Pancreas (tissue), 10 donors: ENCODE results near the gene SMPD4. TPM values are rescaled to one million over a fixed set of nuclear protein-coding genes. Genes with fewer than 3 reads are reported as not detected.
"Not testable (repeated sequence)": the region's sequence is repeated elsewhere in the genome, so short reads cannot be mapped to it uniquely, and the experiment has no call there.

Source experiments
- ATAC-seq, 4 donors: fragments of 200-7000 bp; cut with Tn5 transposase; one replicate each; pipeline versions ENCODE4 v1.8.0 to v1.9.1; 2020; ENCODE audit warnings: mild to moderate bottlenecking in 4 of 4, moderate library complexity in 4 of 4
- DNase-seq, 6 donors: peaks; one replicate each; pipeline ENCODE4 v3.0.0-alpha.2; 2020
- FAIRE-seq: peaks from 2 replicates; lab custom pipeline; 2012; peaks lifted over from hg19 to GRCh38; lab: Jason Lieb, UNC
- H3K27ac ChIP-seq, 4 donors: fragments of 200-600 bp; sonication (generic); 1 replicate in 3 of 4; 2 replicates in 1 of 4; pipeline versions ENCODE4 v1.5.0 to v1.8.0; 2020
- H3K27me3 ChIP-seq, 4 donors: fragments of 200-600 bp; one replicate each; pipeline ENCODE4 v1.8.0; 2021
- H3K36me3 ChIP-seq, 3 donors: fragments of 200-600 bp; sonication (generic) in 1 of 3; one replicate each; pipeline versions ENCODE4 v1.5.0 to v1.8.0; 2020 to 2021
- H3K4me1 ChIP-seq, 3 donors: fragments of 200-600 bp; one replicate each; pipeline ENCODE4 v1.8.0; 2021
- H3K4me3 ChIP-seq, 4 donors: fragments of 200-600 bp; sonication (generic) in 2 of 4; one replicate each; pipeline versions ENCODE4 v1.5.0 to v1.8.0; 2020 to 2021
- H3K9me3 ChIP-seq, 4 donors: fragments of 200-600 bp; one replicate each; pipeline ENCODE4 v1.8.0; 2021
- WGBS, 2 donors: extraction: QIAGEN DNeasy Blood & Tissue Kit; methylation state at CpG; one replicate each; pipeline ENCODE4 v1.1.7; 2013; 5-methylcytosine and 5-hydroxymethylcytosine counted together
- intact Hi-C, 3 donors: fragments of 100-400 bp; cut with DNase I; formaldehyde crosslinking; loops; one replicate each; pipeline versions ENCODE4 v1.11.1 to v1.14.2; 2022
- polyA plus RNA-seq, 2 donors: library from polyadenylated mRNA; stranded (reverse); fragments of 200-250 nt; gene quantifications; one replicate each; pipeline ENCODE4 v1.2.3, GENCODE V29; 2013
- total RNA-seq, 6 donors: library from RNA; stranded (reverse); fragmentation: NEBNext Ultra II Directional in 4 of 6; extraction: Animal tissue kit (Norgen Biotek cat#: 25700) in 4 of 6; gene quantifications; one replicate each; pipeline versions ENCODE4 v1.2.1 to v1.2.4, GENCODE V29; 2021 to 2023
- TF ChIP-seq, protein P1 (sequence below), 4 donors: fragments of 200-600 bp; sonication (generic) in 3 of 4; IDR thresholded peaks; one replicate each; pipeline versions ENCODE4 v1.5.0 to v1.8.0; 2021; ENCODE audit warnings: antibody characterized with exemption in 4 of 4
- donor health status: healthy with polysubstance abuse.
- donor health status: DM: no; HTN: no; CAD: no; lungs with moderate emphysema.
- donor health status: DM: no; HTN: no; CAD: no.
- donor health status: control.
- donor health status: control.
- donor health status: Bipolar disorder and iron deficiency.
- donor health status: DM: yes; HTN: yes; CAD: no.
- donor health status: DM: no; HTN: no; CAD: no.
- donor health status: DM: no; HTN: no; CAD: no.
- donor health status: DM: yes; HTN: yes; CAD: no.

Gene SMPD4, protein sequence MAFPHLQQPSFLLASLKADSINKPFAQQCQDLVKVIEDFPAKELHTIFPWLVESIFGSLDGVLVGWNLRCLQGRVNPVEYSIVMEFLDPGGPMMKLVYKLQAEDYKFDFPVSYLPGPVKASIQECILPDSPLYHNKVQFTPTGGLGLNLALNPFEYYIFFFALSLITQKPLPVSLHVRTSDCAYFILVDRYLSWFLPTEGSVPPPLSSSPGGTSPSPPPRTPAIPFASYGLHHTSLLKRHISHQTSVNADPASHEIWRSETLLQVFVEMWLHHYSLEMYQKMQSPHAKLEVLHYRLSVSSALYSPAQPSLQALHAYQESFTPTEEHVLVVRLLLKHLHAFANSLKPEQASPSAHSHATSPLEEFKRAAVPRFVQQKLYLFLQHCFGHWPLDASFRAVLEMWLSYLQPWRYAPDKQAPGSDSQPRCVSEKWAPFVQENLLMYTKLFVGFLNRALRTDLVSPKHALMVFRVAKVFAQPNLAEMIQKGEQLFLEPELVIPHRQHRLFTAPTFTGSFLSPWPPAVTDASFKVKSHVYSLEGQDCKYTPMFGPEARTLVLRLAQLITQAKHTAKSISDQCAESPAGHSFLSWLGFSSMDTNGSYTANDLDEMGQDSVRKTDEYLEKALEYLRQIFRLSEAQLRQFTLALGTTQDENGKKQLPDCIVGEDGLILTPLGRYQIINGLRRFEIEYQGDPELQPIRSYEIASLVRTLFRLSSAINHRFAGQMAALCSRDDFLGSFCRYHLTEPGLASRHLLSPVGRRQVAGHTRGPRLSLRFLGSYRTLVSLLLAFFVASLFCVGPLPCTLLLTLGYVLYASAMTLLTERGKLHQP
- total RNA-seq (10 to 100 TPM; 13.4 to 29.6 (median 19.0) TPM), polyA plus RNA-seq (10 to 100 TPM; 43.2 to 58.0 TPM)

DNA sequence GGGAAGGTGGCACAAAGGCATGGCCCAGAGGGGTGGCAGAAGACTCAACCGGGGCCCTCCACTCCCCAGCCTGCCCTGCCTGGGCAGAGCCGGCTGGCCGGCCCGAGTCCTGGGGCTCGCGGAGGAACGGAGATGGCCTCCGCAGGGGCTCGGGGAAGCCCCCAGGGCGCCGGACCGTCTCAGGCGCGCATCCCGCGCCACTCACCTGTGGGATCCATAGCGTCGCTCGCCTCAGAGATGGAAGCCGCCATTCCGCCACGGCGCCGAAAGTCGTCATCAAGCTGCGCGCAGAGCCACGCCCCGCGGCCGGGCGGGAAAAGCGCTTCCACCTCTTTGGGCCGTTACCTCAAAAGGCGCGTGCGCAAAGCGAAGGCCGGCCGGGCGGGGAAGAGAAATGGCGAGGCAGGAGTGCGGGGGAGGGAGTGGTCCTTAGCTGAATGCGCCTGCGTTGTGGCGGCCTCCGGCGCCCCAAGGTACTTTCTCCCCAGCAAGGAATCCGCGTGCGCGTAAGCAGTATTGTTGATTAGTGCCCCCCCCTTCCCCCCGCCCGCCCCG lies at the start of gene SMPD4:
TSS of gene SMPD4 (minus strand) at position 278 of the 555 bp plus-strand sequence. CDS start 5,010 bp downstream, outside the sequence.
- FAIRE-seq (no peak), ATAC-seq (peak; percentile 90 to 95 (median 92)), DNase-seq (peak; percentile 97 to 99 (median 98))
- intact Hi-C loops: no loop called here
- Histone ChIP-seq H3K27ac (peak within 1 kb of the TSS; percentile 79 to 92 (median 89)), H3K9me3 (no peaks in the 10 kb centered on the region), H3K36me3 (no peaks in the 10 kb centered on the region), H3K4me3 (peak within 1 kb of the TSS; percentile 70 to 98 (median 86)), H3K27me3 (no peaks in the 10 kb centered on the region), H3K4me1 (peaks cover 6% of the 10 kb centered on the region in 3 donors)
- WGBS, 2 donors: 0% methylated on average over 52 to 55 of the region's 55 CpGs
- TF ChIP-seq, protein P1, sequence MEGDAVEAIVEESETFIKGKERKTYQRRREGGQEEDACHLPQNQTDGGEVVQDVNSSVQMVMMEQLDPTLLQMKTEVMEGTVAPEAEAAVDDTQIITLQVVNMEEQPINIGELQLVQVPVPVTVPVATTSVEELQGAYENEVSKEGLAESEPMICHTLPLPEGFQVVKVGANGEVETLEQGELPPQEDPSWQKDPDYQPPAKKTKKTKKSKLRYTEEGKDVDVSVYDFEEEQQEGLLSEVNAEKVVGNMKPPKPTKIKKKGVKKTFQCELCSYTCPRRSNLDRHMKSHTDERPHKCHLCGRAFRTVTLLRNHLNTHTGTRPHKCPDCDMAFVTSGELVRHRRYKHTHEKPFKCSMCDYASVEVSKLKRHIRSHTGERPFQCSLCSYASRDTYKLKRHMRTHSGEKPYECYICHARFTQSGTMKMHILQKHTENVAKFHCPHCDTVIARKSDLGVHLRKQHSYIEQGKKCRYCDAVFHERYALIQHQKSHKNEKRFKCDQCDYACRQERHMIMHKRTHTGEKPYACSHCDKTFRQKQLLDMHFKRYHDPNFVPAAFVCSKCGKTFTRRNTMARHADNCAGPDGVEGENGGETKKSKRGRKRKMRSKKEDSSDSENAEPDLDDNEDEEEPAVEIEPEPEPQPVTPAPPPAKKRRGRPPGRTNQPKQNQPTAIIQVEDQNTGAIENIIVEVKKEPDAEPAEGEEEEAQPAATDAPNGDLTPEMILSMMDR (IDR thresholded peaks at IDR 0.05): no peak

DNA sequence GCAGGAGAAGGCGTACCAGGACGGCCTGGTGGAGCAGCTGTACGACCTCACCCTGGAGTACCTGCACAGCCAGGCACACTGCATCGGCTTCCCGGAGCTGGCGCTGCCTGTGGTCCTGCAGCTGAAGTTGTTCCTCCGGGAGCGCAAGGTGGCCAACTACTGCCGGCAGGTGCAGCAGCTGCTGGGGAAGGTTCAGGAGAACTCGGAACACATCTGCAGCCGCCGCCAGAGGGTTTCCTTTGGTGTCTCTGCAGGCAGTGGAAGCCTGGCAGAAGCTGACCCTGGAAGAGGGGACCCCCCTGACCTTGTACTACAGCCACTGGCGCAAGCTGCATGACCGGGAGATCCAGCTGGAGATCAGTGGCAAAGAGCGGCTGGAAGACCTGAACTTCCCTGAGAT lies 49.5 kb upstream of the SMPD4 start:
- H3K27ac ChIP-seq, ATAC-seq, H3K4me1 ChIP-seq, H3K27me3 ChIP-seq, H3K4me3 ChIP-seq, H3K36me3 ChIP-seq, FAIRE-seq, intact Hi-C loops, H3K9me3 ChIP-seq: not testable (repeated sequence)
- WGBS, 2 donors: 87 to 89% methylated on average over 15 of the region's 15 CpGs
- peak in 1 of 6 donors; percentile 28 for DNase-seq

DNA sequence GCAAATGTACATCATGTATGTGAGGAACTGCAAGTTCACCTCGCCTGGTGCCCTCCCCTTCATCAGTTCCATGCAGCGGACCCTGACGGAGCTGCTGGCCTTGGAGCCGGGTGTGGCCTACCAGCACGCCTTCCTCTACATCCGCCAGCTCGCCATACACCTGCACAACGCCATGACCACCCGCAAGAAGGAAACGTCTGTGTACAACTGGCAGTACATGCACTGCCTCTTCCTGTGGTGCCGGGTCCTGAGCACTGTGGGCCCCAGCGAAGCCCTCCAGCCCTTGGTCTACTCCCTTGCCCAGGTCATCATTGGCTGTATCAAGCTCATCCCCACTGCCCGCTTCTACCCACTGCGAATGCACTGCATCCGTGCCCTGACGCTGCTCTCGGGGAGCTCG lies 49.0 kb upstream of the SMPD4 start:
- H3K4me1 ChIP-seq, H3K9me3 ChIP-seq, FAIRE-seq, ATAC-seq, H3K36me3 ChIP-seq, H3K4me3 ChIP-seq, H3K27me3 ChIP-seq, H3K27ac ChIP-seq, intact Hi-C loops, DNase-seq: not testable (repeated sequence)
- 89 to 90% methylated on average over 16 to 18 of the region's 18 CpGs for WGBS, 2 donors

DNA sequence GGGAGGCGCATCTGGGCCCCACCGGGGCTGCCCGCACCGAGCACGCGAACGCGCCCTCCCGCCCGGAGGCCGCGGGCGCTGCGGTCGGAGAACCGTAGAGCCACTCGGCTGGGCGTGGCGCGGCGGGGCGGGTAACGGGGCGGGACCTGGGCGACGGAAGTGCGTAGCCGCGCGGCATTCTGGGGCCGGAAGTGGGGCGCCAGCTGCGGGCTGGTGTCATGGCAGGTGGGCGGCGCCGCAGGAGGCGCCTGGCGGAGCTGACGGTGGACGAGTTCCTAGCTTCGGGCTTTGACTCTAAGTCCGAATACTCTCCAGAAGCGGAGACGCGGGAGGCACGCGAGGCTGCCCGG lies 47.7 kb upstream of the SMPD4 start:
- H3K36me3 ChIP-seq, H3K27me3 ChIP-seq, H3K9me3 ChIP-seq, H3K4me1 ChIP-seq, intact Hi-C loops, H3K27ac ChIP-seq, FAIRE-seq: not testable (repeated sequence)
- 32 to 34% methylated on average over 31 to 48 of the region's 48 CpGs for WGBS, 2 donors
- H3K4me3 ChIP-seq: peak overlapping the region in 2 of 4 donors; percentile 12 to 23
- ATAC-seq: peak; percentile 44 to 99 (median 62)
- peak in 2 of 6 donors; percentile 38 to 51 for DNase-seq

DNA sequence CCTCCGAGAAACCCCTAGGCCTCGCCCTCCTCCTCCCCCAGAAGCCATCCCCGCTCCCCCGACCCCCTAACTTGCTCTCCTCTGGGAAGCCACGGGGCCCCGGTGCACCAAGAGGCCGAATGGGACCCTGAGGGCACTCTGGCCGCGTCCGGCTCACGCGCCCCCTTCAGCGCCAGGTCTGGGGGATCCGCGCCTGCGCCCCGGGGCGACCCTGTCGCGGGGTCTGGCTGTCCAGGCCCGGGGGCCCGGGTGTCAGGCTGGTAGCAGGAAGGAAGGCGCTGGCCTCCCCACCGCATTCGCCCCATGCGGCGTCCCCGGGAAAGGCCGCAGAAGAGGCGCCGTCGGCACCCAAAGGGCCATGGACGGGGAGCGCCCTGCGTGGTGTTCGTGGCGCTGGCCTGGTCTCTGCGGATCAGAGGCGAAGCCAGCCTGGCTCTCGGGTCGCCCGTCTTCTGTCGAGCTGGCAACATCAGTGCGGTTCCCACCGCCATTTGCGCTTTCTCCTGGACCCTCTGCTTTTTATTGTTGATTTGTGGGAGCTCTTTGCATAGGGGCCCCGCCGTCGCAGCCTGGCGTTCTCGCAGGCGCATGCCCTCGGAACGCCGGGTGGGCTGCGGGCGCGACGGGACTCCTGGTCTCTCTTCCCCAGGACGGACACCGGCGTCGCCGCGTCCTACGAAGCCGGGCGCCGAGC lies 47.2 kb upstream of the SMPD4 start:
- H3K4me1 ChIP-seq: not testable (repeated sequence)

DNA sequence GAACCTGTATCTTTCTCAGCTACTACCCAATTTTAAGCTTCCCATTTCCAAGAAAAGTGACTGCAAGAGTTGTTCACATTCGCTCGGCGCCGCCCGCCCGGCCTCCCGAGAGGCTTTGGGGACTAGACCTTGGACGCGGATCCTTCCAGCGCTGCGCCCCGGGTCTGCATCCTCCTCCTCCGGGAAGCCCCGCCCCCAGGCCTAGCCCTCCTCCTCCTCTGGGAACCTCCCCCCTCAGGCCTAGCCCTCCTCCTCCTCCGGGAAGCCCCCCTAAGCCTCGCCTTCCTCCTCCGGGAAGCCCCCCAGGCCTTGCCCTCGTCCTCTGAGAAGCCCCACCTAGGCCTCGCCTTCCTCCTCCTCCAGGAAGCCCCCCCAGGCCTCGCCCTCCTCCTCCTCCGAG lies 46.6 kb upstream of the SMPD4 start:
- H3K27ac ChIP-seq, H3K9me3 ChIP-seq, ATAC-seq, H3K4me1 ChIP-seq, FAIRE-seq, H3K4me3 ChIP-seq, intact Hi-C loops, H3K27me3 ChIP-seq, H3K36me3 ChIP-seq: not testable (repeated sequence)
- 91 to 96% methylated on average over 18 to 21 of the region's 21 CpGs for WGBS, 2 donors
- DNase-seq: peak in 1 of 6 donors; percentile 54

More for the DNA sequence above, 47.2 kb upstream of the SMPD4 start:
- ATAC-seq, H3K27ac ChIP-seq, H3K9me3 ChIP-seq, H3K36me3 ChIP-seq, FAIRE-seq, intact Hi-C loops, H3K27me3 ChIP-seq: not testable (repeated sequence)
- peak overlapping the region in 2 of 4 donors; percentile 12 to 23 for H3K4me3 ChIP-seq
- peak in 1 of 6 donors; percentile 57 for DNase-seq
- WGBS, 2 donors: 84 to 85% methylated on average over 56 to 69 of the region's 69 CpGs

DNA sequence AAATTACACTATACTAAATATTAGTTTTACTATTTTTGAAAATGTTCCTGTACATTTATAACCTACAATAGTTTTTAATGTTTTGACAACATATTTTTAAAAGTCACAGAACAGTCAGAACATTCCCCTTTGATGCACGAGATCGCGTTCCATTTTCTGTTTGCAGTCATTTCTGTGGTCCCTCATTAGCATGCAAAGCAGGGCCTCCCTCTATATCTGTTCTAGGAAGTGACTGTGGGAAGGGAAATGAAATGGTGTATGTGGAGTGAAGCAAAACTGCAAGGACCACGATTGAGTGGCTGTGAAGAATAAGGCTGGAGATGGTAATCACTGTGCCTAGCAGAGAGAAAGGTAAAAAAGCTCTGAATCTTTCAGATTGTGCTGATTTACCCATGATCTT lies 41.1 kb upstream of the SMPD4 start:
- intact Hi-C loops, H3K4me1 ChIP-seq, H3K4me3 ChIP-seq, DNase-seq, ATAC-seq, H3K36me3 ChIP-seq, H3K9me3 ChIP-seq, H3K27ac ChIP-seq, FAIRE-seq, H3K27me3 ChIP-seq: not testable (repeated sequence)
- WGBS, 2 donors: 45 to 53% methylated on average over 4 of the region's 4 CpGs

DNA sequence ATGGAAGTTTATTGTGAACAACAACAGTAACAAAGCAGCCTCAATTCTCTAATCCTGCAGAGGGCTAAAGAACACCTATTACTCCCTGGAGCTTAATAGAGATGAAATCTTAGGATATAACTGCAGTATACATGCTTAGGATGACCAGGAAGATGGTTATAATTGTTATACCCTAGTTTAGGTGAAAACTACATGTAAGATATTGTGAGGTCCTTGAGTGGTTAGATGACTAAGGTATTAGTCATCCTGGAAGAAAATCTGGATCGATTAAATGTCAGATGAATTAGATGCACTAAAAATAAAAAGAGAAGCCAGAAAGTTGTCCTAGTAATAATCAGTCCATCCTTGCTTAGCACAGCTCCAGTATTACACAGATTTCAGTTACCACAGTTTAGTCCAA lies 39.1 kb upstream of the SMPD4 start:
- intact Hi-C loops, DNase-seq, H3K27me3 ChIP-seq, H3K4me1 ChIP-seq, H3K9me3 ChIP-seq, FAIRE-seq, H3K4me3 ChIP-seq, H3K36me3 ChIP-seq, ATAC-seq, H3K27ac ChIP-seq: not testable (repeated sequence)
- WGBS, 2 donors: 60% methylated on average over 1 of the region's 1 CpG; no CpG with 5 or more reads in 1 of the 2 donors

DNA sequence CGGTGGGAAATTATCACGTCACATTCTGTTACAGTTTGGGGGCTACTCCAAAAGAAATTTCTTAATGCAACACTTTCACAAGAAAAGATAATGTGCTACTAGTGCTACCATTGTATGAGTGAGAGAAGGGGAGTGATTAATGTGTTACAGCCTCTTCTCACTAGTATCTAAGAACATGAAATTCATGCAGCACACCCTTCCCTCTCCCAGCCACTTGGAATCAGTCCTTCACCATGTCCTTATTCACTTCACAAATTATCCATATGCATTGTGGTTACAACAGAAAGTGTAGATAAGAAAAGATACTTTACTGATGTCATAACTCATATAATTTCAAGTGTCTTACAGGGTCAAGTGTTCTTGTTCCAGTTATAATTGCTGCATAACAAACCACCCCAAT lies 37.7 kb upstream of the SMPD4 start:
- DNase-seq, H3K27ac ChIP-seq, H3K9me3 ChIP-seq, H3K4me3 ChIP-seq, H3K27me3 ChIP-seq, FAIRE-seq, H3K4me1 ChIP-seq, H3K36me3 ChIP-seq, ATAC-seq, intact Hi-C loops: not testable (repeated sequence)
- WGBS, 2 donors: 65 to 76% methylated on average over 2 of the region's 2 CpGs

DNA sequence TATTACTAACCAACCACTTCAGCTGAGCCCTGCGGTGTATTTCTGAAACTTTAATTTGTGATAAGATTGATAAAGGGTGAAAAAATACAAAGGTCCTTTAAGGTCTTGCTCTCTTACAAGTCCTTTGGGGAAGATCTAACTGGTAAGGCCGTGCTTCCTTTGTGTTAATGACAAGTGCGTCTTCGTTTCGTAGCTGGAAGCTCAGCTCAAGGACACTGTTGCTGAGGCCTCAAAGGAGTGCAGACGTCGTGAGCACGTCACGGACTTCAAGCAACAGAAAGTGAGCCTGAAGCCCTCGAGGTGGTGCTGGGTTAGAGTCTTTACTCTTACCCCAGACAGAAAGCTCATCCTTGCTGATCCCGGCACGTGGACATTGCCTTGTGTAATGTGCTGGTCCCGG lies 25.6 kb upstream of the SMPD4 start:
- intact Hi-C loops, H3K4me3 ChIP-seq, H3K36me3 ChIP-seq, H3K9me3 ChIP-seq, DNase-seq, ATAC-seq, H3K27me3 ChIP-seq, FAIRE-seq, H3K27ac ChIP-seq, H3K4me1 ChIP-seq: not testable (repeated sequence)
- WGBS, 2 donors: 54 to 60% methylated on average over 11 to 13 of the region's 13 CpGs
